GM12878 (cell line): ENCODE measurements around the gene ODC1. TPM values are rescaled to one million over a fixed set of nuclear protein-coding genes. Genes with fewer than 3 reads are reported as not detected.
A peak's percentile ranks its signal among the peaks of the same experiment; 100 is the strongest.

Experiments
- ATAC-seq: fragments of 200-7000 bp; cut with Tn5 transposase; 3 replicates; pipeline ENCODE4 v1.9.1; 2020; ENCODE audit warnings: mild to moderate bottlenecking, moderate library complexity
- BruUV-seq: library from RNA; stranded (reverse); fragments of 400-500 nt; replicated peaks from 2 replicates; lab custom pipeline; 2021; lab: Mats Ljungman, UMichigan
- CTCF ChIA-PET: fragments of 300-600 bp; sonication (Branson Sonifier 250); formaldehyde crosslinking; extraction: SDS; loops from one replicate; lab custom pipeline; 2021; ENCODE audit warnings: inconsistent platforms; lab: Yijun Ruan, JAX
- POLR2A ChIA-PET: fragments of 350-600 bp; formaldehyde crosslinking; extraction: SDS; loops from one replicate; lab custom pipeline; 2021; ENCODE audit warnings: inconsistent platforms; lab: Charles Lee
- RAD21 ChIA-PET: fragments of 300-600 bp; sonication (Branson Sonifier 250); formaldehyde crosslinking; loops from one replicate; lab custom pipeline; 2023; ENCODE audit warnings: antibody characterized with exemption; ENCODE audit not compliant: unreplicated experiment; lab: Charles Lee
- SMC1A ChIA-PET: fragments of 300-600 bp; sonication (Branson Sonifier 250); formaldehyde crosslinking; loops from one replicate; lab custom pipeline; 2023; ENCODE audit not compliant: unreplicated experiment, uncharacterized antibody; lab: Charles Lee
- DNase-seq: peaks from one replicate; pipeline ENCODE4 v3.0.0-alpha.2; 2011; ENCODE audit warnings: low read depth, low spot score
- FAIRE-seq: peaks from 3 replicates; lab custom pipeline; 2011; peaks lifted over from hg19 to GRCh38; lab: Jason Lieb, UNC
- H2AFZ ChIP-seq: 2 replicates; pipeline ENCODE4 v1.6.0; 2011; ENCODE audit warnings: low read depth, low read length, control low read depth; ENCODE audit not compliant: control insufficient read depth
- H3K27ac ChIP-seq: 2 replicates; pipeline ENCODE4 v1.5.1; 2011; ENCODE audit warnings: control low read depth; ENCODE audit not compliant: control insufficient read depth, insufficient read depth
- H3K27me3 ChIP-seq, 2 experiments: replicated peaks in 1 of 2; 2 replicates each; pipeline versions ENCODE4 v1.6.0 to v1.6.1; 2011; ENCODE audit warnings: low read length in 1 of 2; ENCODE audit not compliant: control insufficient read depth in 2 of 2, insufficient read depth in 2 of 2
- H3K36me3 ChIP-seq, 2 experiments: 2 replicates each; pipeline ENCODE4 v1.5.1; 2011; ENCODE audit warnings: low read length in 1 of 2; ENCODE audit not compliant: control insufficient read depth in 2 of 2, insufficient read depth in 2 of 2
- H3K4me1 ChIP-seq: 2 replicates; pipeline ENCODE4 v1.6.1; 2011; ENCODE audit warnings: mild to moderate bottlenecking, low read length, moderate library complexity, mixed read lengths; ENCODE audit not compliant: control insufficient read depth, insufficient read depth
- H3K4me2 ChIP-seq: 2 replicates; pipeline ENCODE4 v1.6.0; 2011; ENCODE audit warnings: control low read depth; ENCODE audit not compliant: control insufficient read depth, insufficient read depth
- H3K4me3 ChIP-seq: fragments of 200-600 bp; sonication (generic); 2 replicates; pipeline ENCODE4 v1.5.1; 2016
- H3K79me2 ChIP-seq: 2 replicates; pipeline ENCODE4 v1.6.0; 2011; ENCODE audit warnings: low read length; ENCODE audit not compliant: control insufficient read depth, insufficient read depth
- H3K9ac ChIP-seq: 2 replicates; pipeline ENCODE4 v1.8.0; 2011; ENCODE audit warnings: low read length, control low read depth, mixed read lengths; ENCODE audit not compliant: control insufficient read depth, insufficient read depth
- H3K9me3 ChIP-seq: replicated peaks from 3 replicates; pipeline ENCODE4 v1.5.1; 2011; ENCODE audit warnings: mild to moderate bottlenecking, low read length; ENCODE audit not compliant: control insufficient read depth, insufficient read depth
- H4K20me1 ChIP-seq: 2 replicates; pipeline ENCODE4 v1.6.0; 2011; ENCODE audit not compliant: control insufficient read depth, insufficient read depth
- CHD2 ChIP-seq: IDR thresholded peaks from 2 replicates; pipeline ENCODE4 v1.6.1; 2011; ENCODE audit warnings: low read depth, low read length, improper control_type of control experiment, borderline replicate concordance
- CREB1 ChIP-seq: IDR thresholded peaks from 2 replicates; pipeline ENCODE4 v1.6.1; 2012; ENCODE audit warnings: low read depth, mild to moderate bottlenecking, inconsistent platforms
- MYB ChIP-seq: fragments of 150-350 bp; IDR thresholded peaks from 2 replicates; pipeline ENCODE4 v1.6.1; 2014; ENCODE audit warnings: mild to moderate bottlenecking, low read depth, low read length, borderline replicate concordance
- PBX3 ChIP-seq: IDR thresholded peaks from 2 replicates; pipeline ENCODE4 v1.6.1; 2011; ENCODE audit warnings: mild to moderate bottlenecking, low read depth, low read length, moderate library complexity; ENCODE audit not compliant: insufficient replicate concordance
- TAF1 ChIP-seq: IDR thresholded peaks from 2 replicates; pipeline ENCODE4 v1.6.1; 2011; ENCODE audit warnings: mild to moderate bottlenecking, low read depth, low read length, borderline replicate concordance
- TCF12 ChIP-seq: IDR thresholded peaks from 2 replicates; pipeline ENCODE4 v1.6.1; 2011; ENCODE audit warnings: low read depth, mild to moderate bottlenecking, low read length
- ZBTB33 ChIP-seq: fragments of 450-650 bp; IDR thresholded peaks from 2 replicates; pipeline ENCODE4 v1.6.1; 2017; ENCODE audit warnings: mild to moderate bottlenecking
- ZNF24 ChIP-seq: fragments of 450-650 bp; IDR thresholded peaks from 2 replicates; pipeline ENCODE4 v1.6.1; 2017; ENCODE audit warnings: antibody characterized with exemption, mild to moderate bottlenecking
- ZSCAN29 ChIP-seq: fragments of 450-650 bp; IDR thresholded peaks from 2 replicates; pipeline ENCODE4 v1.6.1; 2017; ENCODE audit warnings: mild to moderate bottlenecking, moderate library complexity
- WGBS: methylation state at CpG from one replicate; pipeline ENCODE4 v1.1.6; 2016; ENCODE audit warnings: low lambda C conversion rate; ENCODE audit not compliant: insufficient replicate concordance, insufficient coverage; ENCODE audit errors: missing lambda C conversion rate; 5-methylcytosine and 5-hydroxymethylcytosine counted together
- in situ Hi-C: fragments of 300-500 bp; cut with MboI; formaldehyde crosslinking; loops from 9 replicates; pipeline ENCODE4 v1.14.3; 2018; ENCODE audit warnings: mixed read lengths
- intact Hi-C: fragments of 100-400 bp; cut with micrococcal nuclease; formaldehyde crosslinking; loops from one replicate; pipeline ENCODE4 v1.14.2; 2022; ENCODE audit not compliant: unreplicated experiment
- polyA plus RNA-seq, 11 experiments: library from polyadenylated mRNA; depleted of rRNA in 4 of 11; unstranded in 6 of 11; stranded (reverse) in 5 of 11; fragments of >200 nt; fragmentation: Nextera tagmentation in 4 of 11; fragmentation: Illumina TruSeq in 1 of 11; extraction: Ambion mirVana in 4 of 11; extraction: Trizol in 1 of 11; gene quantifications; 1 replicate in 1 of 11; 2 replicates in 10 of 11; pipeline versions ENCODE4 v1.2.1 to v1.2.3, GENCODE V29; 2011 to 2016; ENCODE audit warnings: inconsistent platforms in 2 of 11, missing spikeins in 2 of 11, low read depth in 1 of 11
- total RNA-seq, 4 experiments: library from RNA; depleted of rRNA in 3 of 4; stranded (reverse); fragments of >200 nt in 3 of 4; fragmentation: Illumina TruSeq in 1 of 4; extraction: Trizol in 1 of 4; gene quantifications; 2 replicates each; pipeline versions ENCODE4 v1.2.1 to v1.2.3, GENCODE V29; 2013 to 2021

The ODC1 gene
- total and polyA plus RNA-seq, 10 of the 15 experiments (the other 5 are each of a cell fraction or from before 2014, with no cell fraction given) = 68.5 to 441 (median 340) TPM

DNA sequence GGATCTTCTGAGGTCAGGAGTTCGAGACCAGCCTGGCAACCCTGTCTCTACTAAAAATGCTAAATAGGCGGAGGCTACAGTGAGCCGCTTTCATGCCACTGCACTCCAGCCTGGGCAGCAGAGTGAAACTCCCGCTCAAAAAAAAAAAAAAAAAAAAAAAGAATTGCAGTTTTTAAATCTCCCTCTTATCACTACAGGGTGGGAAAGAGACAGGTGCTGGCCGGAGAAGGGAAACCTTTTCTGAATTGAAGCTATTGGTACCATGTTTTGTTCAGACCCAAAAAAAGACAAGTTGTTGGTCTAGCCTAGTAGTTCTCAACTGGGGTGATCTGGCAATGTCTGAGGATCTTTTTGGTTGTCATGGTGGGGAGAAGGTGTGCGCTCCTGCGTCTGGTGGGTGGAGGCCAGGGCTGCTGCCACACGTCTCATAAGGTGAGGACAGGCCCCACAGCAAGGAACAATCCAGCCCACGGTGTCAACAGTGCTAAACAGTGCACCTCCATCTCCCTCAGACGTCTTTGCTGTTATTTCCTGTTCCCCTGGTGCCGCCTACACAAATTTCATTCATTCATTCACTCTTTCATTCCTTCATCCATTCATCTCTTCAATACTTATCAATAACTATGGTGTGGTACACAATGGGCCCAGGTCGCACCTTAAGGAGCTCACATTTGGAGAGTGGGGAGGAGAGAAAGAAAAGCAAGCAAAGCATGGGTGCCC, 28.8 kb upstream of the ODC1 start:
- in situ Hi-C loops (no loop called here), intact Hi-C loops (no loop called here)
- DNase-seq (no peak), FAIRE-seq (no peak), ATAC-seq (no peak)
- ChIA-PET CTCF (no interaction called here), RAD21 (no interaction called here), SMC1A (no interaction called here), POLR2A (interaction anchor here (0.5 to 0.7 kb wide), 2 partner anchors 12 to 36 kb away, joined by 3 to 6 read pairs; no protein-coding TSS in a partner anchor)
- H3K4me1 ChIP-seq = no peaks in the 10 kb centered on the region
- no peaks in the 10 kb centered on the region for H3K36me3 ChIP-seq
- H3K9me3 ChIP-seq = no peaks in the 10 kb centered on the region
- WGBS = 51% methylated on average over 12 of the region's 12 CpGs
- no peak overlapping the region; the same call in 1 of the 2 replicates for H2AFZ ChIP-seq
- H3K4me2 ChIP-seq = no peak overlapping the region
- H3K9ac ChIP-seq = no peak overlapping the region
- no peak for TF ChIP-seq ZBTB33
- 0 out of 2 replicates have a peak, but pooled peaks have one; percentile 34 for TF ChIP-seq ZNF24
- no peak for TF ChIP-seq PBX3
- no peak for TF ChIP-seq MYB
- no peak for TF ChIP-seq CREB1
- no peak for TF ChIP-seq TAF1
- no peak for TF ChIP-seq ZSCAN29
- no peak for TF ChIP-seq TCF12
- TF ChIP-seq CHD2 = no peak
- no peak overlapping the region for H3K4me3 ChIP-seq
- H3K27me3 ChIP-seq = peaks cover 0 to under 1% of the 10 kb centered on the region in 2 experiments; a peak in 2 of 4 replicates
- no peaks in the 10 kb centered on the region for H3K79me2 ChIP-seq
- no peaks in the 10 kb centered on the region; the same call in 1 of the 2 replicates for H4K20me1 ChIP-seq
- no TSS peak for BruUV-seq
- no peak overlapping the region for H3K27ac ChIP-seq
